NCI-H524 treated with DMSO at 0.1 percent for 48 hours (cell line): Measurements from ENCODE around the gene PODXL.
"Not testable (repeated sequence)": the region's sequence is repeated elsewhere in the genome, so short reads cannot be mapped to it uniquely, and the experiment has no call there.

Source experiments
- DNase-seq: peaks from one replicate; lab custom pipeline; 2025; lab: John Stamatoyannopoulos, UW

The PODXL gene

GRCh38 chr7:131537571-131537978, 18.9 kb downstream of the PODXL start:
- peak; percentile 34 for DNase-seq

- DNase-seq: no peak
Measured at GRCh38 chr7:131536361-131536849, 20.0 kb downstream of the PODXL start.

- DNase-seq: no peak
Measured at GRCh38 chr7:131533566-131534561, 22.6 kb downstream of the PODXL start.

GRCh38 chr7:131533151-131533559, 23.3 kb downstream of the PODXL start:
- DNase-seq: no peak

- no peak for DNase-seq
Measured at GRCh38 chr7:131532570-131533091, 23.8 kb downstream of the PODXL start.

- no peak for DNase-seq
Measured at GRCh38 chr7:131530137-131530536, 26.3 kb downstream of the PODXL start.

GRCh38 chr7:131529617-131530016, 26.8 kb downstream of the PODXL start:
- no peak for DNase-seq

GRCh38 chr7:131529179-131529578, 27.2 kb downstream of the PODXL start:
- DNase-seq: no peak

- no peak for DNase-seq
Measured at GRCh38 chr7:131527456-131527855, 29.0 kb downstream of the PODXL start.

- DNase-seq: no peak
Measured at GRCh38 chr7:131525820-131526219, 30.6 kb downstream of the PODXL start.

- no peak for DNase-seq
Measured at GRCh38 chr7:131524703-131525102, 31.7 kb downstream of the PODXL start.

GRCh38 chr7:131524115-131524514, 32.3 kb downstream of the PODXL start:
- no peak for DNase-seq

GRCh38 chr7:131522325-131522930, 34.0 kb downstream of the PODXL start:
- no peak for DNase-seq

GRCh38 chr7:131521651-131522163, 34.7 kb downstream of the PODXL start:
- no peak for DNase-seq

- DNase-seq: no peak
Measured at GRCh38 chr7:131518626-131519025, 37.8 kb downstream of the PODXL start.

- no peak for DNase-seq
Measured at GRCh38 chr7:131517218-131517923, 39.1 kb downstream of the PODXL start.

- DNase-seq: not testable (repeated sequence)
Measured at GRCh38 chr7:131515471-131515870, 41.0 kb downstream of the PODXL start.

- DNase-seq: no peak
Measured at GRCh38 chr7:131513245-131514061, 43.0 kb downstream of the PODXL start.

- DNase-seq: no peak
Measured at GRCh38 chr7:131511774-131512535, 44.5 kb downstream of the PODXL start.

GRCh38 chr7:131511071-131511470, 45.4 kb downstream of the PODXL start:
- DNase-seq: no peak
